ENCODE results near the gene ANKRD39.

The ANKRD39 gene

GRCh38 chr2:96839875-96840850 is 17.7 kb downstream of the ANKRD39 start:
- TF ChIP-seq, protein P1, sequence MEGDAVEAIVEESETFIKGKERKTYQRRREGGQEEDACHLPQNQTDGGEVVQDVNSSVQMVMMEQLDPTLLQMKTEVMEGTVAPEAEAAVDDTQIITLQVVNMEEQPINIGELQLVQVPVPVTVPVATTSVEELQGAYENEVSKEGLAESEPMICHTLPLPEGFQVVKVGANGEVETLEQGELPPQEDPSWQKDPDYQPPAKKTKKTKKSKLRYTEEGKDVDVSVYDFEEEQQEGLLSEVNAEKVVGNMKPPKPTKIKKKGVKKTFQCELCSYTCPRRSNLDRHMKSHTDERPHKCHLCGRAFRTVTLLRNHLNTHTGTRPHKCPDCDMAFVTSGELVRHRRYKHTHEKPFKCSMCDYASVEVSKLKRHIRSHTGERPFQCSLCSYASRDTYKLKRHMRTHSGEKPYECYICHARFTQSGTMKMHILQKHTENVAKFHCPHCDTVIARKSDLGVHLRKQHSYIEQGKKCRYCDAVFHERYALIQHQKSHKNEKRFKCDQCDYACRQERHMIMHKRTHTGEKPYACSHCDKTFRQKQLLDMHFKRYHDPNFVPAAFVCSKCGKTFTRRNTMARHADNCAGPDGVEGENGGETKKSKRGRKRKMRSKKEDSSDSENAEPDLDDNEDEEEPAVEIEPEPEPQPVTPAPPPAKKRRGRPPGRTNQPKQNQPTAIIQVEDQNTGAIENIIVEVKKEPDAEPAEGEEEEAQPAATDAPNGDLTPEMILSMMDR (IDR thresholded peaks at IDR 0.05) = no peak

DNA sequence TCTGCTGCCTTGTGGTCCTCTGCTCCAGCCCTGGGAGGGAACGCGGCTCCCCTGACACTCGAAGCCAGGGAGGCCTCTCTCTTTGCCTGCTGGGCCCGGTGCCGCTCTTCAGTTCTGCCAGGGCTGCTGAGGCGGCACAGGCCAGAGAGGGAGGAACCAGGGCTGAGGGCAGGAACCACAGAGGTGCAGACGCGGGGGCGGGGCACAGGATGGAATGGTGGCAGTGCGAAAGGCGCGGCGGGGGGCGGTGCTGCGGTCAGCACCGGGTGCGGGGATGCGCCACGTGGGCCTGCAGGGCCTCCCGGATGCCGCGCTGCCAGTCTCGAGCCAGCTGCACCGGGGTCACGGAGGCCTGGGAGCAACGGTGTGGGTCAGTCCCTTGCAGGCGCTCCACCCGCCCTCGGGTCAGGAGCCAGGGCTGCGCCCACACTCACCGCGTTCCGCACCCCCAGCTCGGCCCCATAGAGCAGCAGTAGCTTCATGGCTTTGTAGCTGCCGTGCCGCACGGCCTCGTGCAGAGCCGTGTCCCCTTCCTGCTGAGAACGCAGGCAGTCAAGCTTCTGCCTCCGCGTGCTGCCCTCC is 18.4 kb downstream of the ANKRD39 start:
- TF ChIP-seq, protein P1 (IDR thresholded peaks at IDR 0.05) = no peak

GRCh38 chr2:96838345-96839292 is 19.2 kb downstream of the ANKRD39 start:
- TF ChIP-seq, protein P1 (IDR thresholded peaks at IDR 0.05) = no peak

GRCh38 chr2:96837575-96837974 is 20.2 kb downstream of the ANKRD39 start:
- TF ChIP-seq, protein P1 (IDR thresholded peaks at IDR 0.05) = no peak

GRCh38 chr2:96835830-96836229 is 22.0 kb downstream of the ANKRD39 start:
- TF ChIP-seq, protein P1 (IDR thresholded peaks at IDR 0.05) = no peak

DNA sequence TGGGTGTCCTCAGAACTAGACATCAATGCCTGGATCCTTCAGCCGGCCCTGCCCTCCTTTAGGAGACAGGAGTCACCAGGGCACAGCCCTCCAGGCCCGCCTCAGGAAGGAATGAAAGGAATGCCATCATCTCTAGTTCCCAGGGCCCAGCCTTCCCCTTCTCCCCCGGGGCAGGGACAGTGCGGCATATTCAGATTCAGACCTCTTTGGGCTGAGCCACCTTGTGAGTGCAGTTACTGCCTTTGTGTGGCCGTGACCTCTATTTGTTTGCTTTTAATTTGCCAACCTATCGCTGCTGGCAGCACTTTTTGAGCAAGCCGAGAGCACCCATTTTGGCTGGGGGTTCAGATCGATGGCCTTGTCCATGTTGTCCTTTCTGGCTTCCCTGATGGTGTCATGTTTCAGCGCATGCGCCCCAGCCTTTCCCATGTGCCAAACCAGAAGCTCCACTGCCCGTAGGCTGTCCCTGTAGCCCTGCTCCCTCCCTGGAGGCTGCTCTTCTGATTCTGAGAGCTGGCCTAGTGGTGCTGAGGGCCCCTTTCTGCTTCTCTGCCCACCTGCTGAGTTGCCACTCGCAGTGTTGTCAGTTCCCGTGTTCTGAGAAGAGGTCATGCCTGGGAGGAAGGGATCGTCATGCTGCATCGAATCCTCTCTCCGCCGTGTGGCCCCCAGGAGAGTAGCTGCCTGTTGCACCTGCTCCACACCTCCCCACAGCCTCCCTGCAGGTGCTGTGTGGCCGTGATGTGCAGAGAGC is 24.9 kb downstream of the ANKRD39 start:
- TF ChIP-seq, protein P1 (IDR thresholded peaks at IDR 0.05) = no peak
